Suprapubic skin (tissue), 3 donors: Measurements from ENCODE around the gene GOLGA8A.

Experiments used
- CTCF ChIP-seq, 2 donors: fragments of 200-600 bp in 1 of 2; fragments of 450-650 bp in 1 of 2; sonication (generic) in 1 of 2; IDR thresholded peaks; one replicate each; pipeline ENCODE4 v1.5.1; 2016 to 2019; ENCODE audit warnings: antibody characterized with exemption in 2 of 2, mild to moderate bottlenecking in 1 of 2, moderate library complexity in 1 of 2
- POLR2A ChIP-seq, 2 donors: fragments of 450-650 bp; IDR thresholded peaks; one replicate each; pipeline ENCODE4 v1.6.1; 2017; ENCODE audit warnings: antibody characterized with exemption in 2 of 2, mild to moderate bottlenecking in 2 of 2, moderate library complexity in 2 of 2

- TF ChIP-seq CTCF (IDR thresholded peaks at IDR 0.05): no peak
- no peak for TF ChIP-seq POLR2A (IDR thresholded peaks at IDR 0.05)
Observed at GRCh38 chr15:34461730-34462129, 24.1 kb upstream of the GOLGA8A start.
